ENCODE results near the gene MYH13.

Gene MYH13

DNA sequence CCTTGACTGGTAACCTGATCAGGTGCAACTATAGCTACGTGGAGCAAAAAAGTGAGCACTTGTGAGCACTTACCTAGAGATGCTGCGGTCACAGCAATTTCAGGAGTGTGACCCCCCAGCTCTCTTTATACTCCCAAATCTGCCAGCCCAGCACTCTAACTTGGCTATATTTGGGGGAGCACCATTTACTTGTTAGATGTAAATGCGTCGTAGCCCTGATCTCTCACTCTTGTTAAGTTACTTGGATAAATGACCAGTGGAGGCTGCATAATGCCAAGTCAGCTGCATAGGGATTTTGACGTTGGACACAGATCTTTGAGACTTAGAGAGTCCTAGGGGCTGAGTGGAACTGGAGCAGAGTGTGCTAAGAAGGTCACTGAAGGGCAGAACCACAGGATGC lies at the start of gene MYH13:
TSS of gene MYH13 (minus strand) at position 101 of the 400 bp plus-strand sequence. CDS start 8,476 bp downstream, outside the sequence.
- no peak for DNase-seq

DNA sequence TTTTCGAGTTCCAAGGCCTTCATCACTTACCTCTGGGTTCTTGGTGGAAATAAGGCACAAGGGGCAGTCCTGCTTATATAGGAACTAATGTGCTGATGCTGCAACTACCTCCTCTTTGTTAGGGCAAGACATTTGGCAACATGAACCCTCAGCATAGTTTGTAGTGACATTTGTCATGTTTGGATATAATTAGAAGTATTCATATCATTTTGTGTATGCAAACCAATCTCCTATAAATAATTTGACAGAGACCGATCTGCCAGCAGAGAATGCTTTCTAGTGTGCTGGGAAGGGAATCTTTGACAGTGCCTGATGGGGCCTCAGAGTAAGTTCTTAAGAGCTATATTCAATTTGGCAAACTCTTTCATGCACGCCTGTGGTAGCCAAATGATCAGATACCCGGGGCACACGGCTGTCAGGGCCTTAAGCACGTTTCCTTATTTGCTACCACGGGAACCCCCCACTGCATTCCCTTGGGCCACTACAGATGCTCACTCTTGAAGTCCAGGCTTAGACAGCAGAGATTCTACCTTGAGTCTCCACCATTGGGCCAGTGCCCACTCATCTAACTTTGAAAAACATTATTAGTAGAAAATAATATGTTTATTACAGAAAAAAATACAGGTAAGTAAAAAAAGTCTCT lies 49.2 kb upstream of the MYH13 start, which contains the start of gene MYH8:
TSS of gene MYH8 (minus strand) at position 51 of the 643 bp plus-strand sequence. CDS start 1,723 bp downstream, outside the sequence.
- no peak for DNase-seq

DNA sequence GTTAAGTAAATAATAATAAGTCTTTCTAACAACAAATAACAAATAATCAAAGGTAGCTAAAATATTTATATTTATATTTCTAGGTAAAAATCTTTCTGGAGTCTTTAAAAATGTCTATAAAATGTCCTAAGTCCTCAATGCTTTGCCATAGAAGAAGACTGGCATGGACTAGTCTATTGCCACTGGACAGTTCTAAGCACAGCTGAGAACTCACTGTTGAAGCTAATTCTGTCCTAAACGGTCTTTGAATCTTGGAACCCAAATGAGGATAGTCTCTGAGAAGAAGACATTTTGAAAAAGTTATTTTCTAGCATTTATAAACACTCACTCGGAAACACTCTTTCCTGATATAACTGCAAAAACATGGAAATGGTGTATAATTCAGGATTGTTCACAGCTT lies 48.4 kb upstream of the MYH13 start:
- no peak for DNase-seq

DNA sequence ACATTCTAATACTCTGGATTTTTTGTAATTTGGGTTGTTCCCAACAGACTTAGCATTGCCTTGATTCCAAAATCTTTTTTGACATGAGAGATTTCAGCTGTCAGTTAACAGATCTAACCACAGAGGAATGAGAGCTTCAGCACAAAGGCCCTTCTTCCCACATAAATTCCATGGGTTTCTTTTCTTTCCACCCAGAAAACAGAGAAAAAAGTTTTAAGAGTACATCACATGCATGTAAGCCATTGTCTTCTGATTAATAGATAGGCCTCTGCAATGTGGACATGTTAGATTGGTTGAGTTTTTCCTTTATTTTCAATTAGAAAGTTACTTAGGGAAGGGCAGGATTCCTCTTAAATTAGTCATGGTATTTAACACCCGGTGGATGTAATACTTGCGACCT lies 48.0 kb upstream of the MYH13 start:
- no peak for DNase-seq

DNA sequence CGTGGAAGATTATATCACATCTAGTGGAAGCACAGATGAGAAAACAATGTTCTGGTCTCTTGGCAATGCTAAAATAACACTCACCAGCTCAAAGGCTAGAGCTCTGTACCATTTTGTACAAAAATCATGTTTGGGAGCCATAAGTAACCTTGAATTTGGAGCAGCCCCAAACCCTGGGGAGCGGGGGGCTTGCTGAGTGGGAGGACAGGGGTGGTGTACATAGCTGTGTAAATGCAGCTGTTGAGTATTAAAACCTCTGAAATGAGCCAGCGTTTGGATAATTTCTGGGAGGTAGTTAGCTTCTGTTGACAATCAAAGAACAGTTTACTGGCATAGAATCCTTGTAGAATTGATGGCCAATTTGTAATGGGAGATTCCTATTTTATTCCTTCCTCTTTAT lies 44.6 kb upstream of the MYH13 start:
- no peak for DNase-seq

DNA sequence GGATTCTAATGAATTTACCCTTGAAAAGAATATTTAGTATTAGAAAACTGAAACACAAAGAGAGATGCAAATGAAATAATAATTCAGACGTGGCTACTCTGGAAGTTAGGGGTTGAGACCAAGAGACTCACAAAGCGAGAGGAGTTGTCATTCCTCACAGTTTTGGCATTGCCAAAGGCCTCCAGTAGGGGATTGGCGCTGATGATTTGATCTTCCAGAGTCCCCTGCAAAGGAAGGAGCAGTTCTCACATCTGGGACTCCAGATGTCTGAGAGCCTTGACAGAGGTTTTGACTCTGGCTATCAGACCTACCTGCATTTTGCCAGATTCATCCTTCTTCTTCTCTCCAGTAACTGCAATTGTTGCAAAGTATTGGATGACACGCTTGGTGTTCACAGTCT lies 42.4 kb upstream of the MYH13 start:
- no peak for DNase-seq

DNA sequence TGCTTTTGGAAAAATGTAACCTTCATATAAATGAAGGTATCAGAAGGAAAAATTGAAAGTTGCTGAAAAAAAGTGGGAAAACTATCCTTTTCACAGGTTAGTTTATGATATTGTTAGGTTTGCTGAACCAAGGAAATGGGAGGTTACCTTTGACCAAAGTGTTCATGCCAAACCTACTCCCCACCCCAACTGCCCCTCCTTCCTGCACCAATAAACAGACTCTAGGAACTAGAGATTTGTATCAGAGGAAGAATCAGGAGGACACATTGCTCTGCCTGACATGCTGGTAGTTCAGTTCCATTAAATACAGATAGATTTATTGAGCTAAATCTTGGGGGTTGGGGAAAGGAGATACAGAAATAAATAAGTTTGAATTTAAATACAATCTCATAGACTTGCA lies 30.8 kb upstream of the MYH13 start:
- DNase-seq, result no peak

DNA sequence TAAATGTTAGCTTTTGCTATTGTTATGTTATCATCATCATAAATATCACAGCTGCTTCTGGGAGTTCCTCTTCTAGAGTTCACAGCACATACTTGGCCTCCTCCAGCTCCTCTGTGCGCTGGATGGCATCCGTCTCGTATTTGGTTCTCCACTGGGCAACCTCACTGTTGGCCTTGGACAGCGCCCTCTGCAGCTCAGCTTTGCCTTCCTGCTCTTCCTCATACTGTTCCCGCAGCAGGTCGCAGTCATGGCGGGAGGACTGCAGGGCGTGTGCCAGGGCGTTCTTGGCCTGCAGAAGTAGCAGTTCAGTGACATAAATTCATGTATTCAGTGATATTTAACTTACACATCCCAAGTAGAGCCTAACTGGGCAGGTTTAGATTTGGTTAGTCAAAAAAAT lies 25.5 kb upstream of the MYH13 start:
- DNase-seq, result no peak

DNA sequence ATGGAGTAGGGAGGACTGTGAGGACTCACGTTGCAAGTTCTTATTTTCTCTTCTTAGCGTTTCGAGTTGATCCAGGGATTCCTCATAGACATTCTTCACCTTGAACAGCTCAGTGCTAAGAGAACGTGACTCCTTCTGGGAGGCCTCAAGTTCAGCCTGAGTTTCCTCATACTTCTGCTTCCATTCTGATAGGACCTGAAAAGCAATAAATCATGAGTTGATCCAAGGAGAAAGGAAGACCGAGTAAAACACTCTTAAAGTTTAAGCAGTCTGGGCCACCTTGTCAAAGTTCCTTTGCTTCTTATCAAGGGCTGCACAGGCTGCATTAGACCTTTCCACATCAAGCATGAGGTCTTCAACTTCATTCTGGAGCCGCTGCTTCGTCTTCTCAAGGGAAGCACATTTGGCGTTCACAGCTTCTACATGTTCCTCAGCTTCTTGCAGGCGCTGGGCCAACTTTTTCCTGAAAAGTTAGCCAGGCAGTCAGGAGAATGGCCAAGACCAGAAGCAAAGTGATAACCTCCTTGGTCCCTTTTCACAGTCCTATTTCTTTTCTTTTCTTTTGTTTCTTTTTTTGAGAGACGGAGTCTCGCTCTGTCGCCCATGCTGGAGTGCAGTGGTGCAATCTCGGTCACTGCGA lies 23.8 kb upstream of the MYH13 start:
- no peak for DNase-seq

DNA sequence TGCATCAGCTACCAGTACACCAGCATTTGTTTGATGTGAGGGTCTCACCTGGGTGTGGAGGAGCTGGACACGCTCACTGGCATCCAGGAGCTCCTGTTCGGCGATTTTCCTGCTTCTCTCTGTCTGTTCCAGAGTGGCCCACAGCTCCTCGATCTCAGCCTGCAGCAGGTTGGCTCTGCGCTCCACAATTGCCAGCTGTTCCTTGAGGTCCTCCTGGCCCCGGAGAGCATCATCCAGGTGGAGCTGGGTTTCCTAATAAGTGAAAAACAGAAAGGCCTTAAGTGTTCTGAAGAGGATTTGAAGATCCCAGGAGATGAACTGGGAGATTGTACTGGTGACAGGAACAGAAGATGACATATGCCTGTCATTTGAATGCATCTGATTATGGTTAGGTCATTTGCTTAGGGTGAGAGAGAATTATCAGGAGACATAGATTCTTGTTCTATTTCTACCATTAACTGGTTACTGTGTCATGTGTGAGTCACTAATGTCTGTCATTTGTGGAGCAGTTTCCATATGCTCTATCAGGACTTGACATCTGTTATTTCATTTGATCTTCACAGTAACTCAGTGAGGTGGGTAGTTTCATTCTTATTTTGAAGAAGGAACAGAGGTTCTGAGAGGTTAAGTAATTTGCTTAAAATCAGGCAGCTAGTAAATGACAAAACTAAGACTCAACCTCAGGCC lies 21.5 kb upstream of the MYH13 start:
- no peak for DNase-seq

DNA sequence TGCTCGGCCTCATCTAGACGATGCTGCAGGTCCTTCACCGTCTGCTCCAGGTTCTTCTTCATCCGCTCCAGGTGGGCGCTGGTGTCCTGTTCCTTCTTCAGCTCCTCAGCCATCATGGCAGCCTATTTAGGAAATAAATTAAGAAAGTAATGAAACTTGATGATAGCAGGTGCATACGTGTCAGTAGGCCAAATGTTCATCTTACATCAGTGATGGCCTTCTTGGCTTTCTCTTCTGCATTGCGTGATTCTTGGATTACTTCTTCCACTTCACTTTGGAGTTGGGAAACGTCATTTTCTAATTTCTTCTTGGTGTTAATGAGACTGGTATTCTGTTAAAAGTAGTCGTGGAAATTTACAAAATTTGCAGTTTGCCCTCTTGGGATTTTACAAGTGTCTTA lies 20.1 kb upstream of the MYH13 start:
- DNase-seq, result no peak

DNA sequence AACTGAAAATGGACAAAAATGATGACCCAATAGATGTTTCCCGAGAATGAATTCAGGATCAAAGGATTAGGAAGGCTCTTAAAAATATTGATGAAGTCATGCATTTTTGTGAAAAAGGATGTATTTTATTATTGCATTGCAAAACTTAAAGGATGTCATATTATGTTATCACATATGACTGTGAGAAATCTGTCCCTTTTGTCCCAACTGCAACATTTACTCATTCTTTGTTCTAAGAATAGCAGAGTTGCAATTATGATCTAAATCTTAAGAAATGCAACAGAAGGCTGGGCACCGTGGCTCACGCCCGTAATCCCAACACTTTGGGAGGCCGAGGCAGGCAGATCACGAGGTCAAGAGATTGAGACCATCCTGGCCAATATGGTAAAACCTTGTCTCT lies 13.1 kb upstream of the MYH13 start:
- DNase-seq, result no peak

DNA sequence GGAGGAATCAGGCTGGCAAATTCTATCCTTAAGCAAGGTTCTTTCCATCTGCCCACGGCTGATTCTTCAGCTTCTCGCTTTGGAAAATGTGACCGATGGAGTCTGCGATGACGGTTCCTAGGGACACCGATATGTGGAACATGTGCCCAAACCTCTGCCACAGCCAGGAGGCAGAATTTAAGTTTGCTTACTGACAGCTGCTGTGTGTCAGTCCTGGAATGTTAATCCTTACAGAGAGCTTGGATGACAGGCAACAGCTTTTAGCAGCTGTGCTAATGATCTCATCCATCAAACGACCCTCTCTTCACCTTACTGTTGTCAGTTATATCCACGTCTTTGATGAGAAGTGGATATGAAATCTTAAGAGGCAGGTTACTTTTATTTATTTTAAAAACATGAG lies 11.4 kb upstream of the MYH13 start:
- DNase-seq, result no peak

DNA sequence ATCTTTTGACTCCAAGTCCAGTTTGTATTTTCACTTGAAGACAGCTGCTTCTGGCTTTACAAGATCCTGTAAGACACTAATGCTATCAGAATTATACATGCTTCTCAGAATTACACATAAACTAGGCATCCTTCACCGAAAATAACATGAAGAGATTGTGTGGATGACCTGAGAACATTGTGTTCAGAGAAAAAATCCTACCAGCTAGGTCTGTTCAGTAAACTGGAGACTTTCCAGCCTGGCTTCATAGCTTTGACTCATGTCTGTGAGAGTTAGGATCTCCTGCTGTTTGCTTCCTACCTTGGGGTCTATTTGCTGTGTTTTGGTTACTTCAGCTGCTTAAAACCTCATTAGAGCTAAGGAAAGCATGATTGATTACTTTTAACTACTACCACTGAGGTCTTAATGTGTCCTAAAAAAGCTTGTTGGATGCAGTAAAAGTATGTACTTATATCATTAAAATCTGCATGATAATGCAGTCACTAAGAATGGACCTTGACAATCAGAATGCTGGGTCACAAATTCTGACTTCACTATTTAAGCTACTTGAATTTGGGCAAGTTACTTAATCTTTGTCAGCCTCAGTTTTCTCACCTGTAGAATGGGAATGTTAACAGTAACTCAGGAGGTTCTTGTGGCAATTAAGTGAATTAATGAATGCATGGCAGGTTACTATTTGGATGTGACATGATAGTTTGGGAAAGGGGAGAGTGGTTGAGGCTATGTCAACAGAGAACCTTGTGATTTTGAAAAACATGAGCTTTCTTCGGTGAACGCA lies 8.0 kb upstream of the MYH13 start:
- DNase-seq, result no peak

DNA sequence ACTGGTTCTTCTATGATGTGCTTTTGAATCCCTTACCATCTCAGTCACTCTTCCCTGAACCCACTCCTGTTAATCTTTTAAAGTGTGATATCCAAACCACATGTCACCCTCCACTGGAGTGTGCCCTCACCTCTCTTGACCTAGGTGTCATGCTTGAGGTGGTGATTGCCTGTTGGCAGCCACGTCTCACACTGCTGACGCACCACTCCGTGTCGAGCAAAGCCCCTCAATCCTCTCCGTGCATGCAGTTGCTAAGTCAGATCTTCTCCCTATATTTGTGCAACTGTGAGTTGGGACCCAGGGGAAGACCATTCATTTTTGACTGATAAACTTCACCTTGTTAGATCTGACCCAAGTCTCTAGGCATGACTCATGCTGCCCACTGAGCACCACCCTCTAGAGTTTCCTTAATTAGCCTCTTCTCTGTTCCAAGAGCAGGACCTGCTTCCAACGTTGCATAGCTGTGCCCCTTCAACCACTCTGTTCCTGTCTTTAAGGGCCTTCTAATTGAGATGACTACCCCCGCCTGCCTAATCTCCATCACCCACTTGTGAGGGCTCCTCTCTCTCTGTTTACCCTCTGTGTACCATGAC lies 2.7 kb downstream of the MYH13 start:
- DNase-seq, result no peak

DNA sequence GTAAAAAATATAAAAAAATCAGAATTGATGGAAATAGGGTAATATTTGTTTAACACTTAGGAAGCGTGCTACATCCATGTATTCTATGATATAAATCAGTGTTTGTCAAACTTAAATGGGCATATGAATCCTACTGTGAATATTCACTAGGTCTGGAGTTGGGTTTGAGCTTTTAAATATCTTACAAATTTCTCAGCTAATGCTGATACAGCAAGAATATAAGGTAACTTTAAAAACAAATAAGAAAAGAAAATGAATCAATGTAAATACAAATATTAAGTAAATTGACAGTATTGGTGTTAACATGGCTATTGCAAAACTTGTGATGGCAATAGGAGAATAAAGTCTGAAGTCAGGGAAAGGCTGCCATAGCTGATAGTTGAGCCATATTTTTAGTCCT lies 3.6 kb downstream of the MYH13 start:
- DNase-seq, result no peak

DNA sequence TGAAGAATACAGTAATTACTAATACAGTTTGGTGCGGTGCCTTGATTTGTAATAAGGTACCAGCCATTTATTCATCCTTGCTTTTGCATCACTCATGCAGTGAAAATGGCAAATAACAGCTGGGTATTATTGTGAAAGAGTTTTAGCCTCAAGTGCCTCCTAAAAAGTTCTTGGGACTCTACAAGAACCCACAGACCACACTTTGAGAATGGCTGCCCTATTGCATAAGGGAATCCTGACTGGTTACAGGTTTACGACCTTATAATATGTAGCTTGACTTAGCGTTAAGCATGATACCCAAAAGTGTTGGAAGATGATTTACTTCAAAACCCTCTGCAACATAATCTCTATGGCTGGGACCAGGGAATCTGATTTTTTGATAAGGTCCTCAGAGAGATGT lies 4.2 kb downstream of the MYH13 start:
- DNase-seq, result no peak

DNA sequence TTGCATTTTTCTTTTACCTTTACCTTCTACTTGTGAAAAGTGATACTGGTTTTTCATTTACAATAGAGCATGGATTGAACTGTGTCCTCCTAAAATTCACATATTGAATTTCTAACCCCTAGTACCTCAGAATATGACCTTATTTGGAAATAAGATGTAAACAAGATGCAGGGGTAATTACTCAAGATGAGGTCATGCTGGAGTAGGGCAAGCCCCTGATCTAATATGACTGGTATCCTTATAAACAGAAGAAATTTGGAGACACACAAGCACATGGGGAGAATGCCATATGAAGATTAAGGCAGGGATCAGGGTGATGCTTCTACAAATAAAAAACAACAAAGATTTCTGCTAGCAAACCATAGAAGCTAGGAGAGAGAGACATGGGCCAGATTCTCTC lies 12.2 kb downstream of the MYH13 start:
- no peak for DNase-seq

DNA sequence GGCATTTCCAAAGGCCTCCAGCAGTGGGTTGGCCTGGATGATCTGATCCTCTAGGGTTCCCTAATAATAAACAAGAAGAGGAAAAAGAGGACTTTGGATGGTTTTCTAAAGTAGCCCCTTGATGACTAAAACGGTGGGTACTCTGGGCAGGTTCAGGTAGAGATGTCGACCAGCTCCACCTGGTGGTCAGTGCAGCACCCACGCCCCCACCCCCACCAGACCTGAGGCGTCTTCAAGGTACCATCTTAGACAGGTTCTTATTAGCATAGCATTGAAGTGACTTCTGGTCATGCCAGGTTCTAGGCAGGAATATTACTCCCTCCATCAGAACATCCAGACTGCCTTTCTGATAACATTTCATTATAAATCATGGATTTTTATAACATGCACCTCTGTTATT lies 15.0 kb downstream of the MYH13 start:
- no peak for DNase-seq

DNA sequence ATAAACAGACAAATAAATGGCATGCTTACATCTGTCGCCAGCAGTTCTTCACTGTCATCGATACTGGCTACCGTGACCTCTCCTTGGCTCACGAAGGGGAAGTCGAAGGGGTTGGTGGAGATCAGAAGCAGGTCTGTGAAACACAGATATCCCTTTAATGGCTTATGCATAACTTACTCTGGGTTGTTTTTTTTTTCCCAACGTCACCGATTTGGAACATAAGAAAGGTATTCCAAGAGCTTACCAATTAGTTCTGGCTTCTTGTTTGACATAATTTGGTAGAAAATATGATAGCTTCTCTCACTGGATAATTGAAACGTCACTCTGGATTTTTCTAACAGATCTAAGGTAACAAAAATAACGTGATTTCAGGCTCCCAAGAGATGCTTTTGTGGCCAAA lies 18.2 kb downstream of the MYH13 start:
- no peak for DNase-seq

DNA sequence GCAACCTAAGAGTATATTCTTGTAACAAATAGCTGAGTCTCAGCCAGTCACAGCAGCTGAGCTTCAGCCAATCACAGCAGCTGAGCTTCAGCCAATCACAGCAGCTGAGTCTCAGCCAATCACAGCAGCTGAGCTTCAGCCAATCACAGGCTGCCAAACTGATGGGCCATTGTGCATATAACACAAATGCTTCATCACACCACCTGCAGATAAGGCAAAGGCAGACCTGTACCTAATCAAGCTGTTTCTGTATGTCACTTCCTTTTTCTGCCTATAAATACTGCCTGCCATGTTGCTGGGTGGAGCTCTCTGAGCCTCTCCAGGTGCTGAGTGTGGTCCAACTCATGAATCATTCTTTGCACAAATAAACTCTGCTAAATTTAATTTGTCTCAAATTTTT lies 19.9 kb downstream of the MYH13 start:
- no peak for DNase-seq

DNA sequence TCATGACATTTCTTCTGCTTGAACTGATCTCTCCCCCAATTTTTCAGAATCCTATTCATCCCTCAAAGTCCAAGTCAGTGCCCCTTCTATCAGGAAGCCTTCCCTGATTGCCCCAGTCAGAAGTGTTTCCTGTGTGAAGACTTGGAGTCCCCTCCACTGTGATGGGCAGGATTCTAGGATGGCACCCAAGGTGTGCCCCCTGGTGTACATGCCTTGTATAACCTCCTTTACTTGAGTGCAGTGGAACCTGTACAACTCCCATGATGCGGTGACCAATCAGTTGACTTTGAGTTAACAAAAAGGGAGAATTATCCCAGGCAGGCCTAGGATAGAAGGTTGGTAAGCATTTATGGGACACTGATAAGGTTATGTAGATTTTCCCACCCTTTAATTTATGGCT lies 23.4 kb downstream of the MYH13 start:
- DNase-seq, result no peak

DNA sequence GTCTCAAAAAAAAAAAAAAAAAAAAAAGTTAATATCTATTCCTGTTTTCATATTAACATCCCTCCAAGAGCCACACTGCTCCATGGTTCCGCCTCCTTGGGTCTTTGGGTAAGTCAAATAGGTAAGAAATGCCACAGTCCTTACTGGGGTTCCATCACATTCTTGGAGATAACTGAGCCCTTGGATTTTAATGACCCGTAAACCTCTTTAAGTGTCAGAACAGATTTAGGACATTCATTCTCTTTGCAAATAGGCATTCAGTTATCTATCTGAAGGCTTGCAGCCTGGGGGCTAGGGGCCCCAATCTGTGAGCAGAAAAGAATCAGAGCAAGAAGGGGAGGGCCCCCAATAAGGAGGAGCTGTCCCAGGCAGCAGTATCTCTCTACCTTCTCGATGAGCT lies 28.0 kb downstream of the MYH13 start:
- DNase-seq, result no peak

Measured in NCI-H1417 treated with DMSO at 0.1 percent for 48 hours (cell line).